ENCODE measurements around the gene SPINK6.

The SPINK6 gene

DNA sequence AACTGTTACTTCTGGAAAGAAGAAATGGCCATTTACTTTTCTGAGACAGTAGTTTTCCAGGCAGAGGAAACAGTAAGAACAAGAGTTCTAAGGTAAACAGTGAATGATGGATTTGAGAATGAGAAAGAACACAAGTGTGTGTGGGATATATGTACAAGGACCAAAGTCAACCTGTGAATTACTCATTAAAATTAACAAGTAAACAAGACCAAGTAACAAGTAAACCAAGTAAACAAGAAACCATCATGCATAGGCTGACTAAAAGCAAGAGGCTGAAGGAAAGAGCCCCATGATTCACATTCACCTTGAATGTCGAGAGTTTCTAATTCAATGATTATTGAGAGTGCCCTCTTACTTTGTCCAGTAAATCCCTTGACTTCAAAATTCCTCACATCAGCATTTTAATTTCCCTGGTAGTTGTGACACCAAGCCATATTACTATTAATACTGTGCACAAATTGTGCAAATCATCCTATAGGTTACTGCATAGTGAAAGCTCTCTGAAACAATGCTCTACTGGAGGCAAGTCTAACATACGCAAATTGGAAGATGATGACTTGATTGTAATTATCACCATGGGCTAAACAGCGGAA, 25.6 kb downstream of the SPINK6 start:
- H3K27me3 ChIP-seq (ENCODE audit: control insufficient read depth in 1 of 2, insufficient read depth in 2 of 2, low read length in 2 of 2), result no peaks in the 10 kb centered on the region
- H3K9ac ChIP-seq (ENCODE audit: low read length), result no peak overlapping the region
- no peak overlapping the region for H3K4me3 ChIP-seq (ENCODE audit: low read depth in 1 of 2, low read length in 2 of 2)

DNA sequence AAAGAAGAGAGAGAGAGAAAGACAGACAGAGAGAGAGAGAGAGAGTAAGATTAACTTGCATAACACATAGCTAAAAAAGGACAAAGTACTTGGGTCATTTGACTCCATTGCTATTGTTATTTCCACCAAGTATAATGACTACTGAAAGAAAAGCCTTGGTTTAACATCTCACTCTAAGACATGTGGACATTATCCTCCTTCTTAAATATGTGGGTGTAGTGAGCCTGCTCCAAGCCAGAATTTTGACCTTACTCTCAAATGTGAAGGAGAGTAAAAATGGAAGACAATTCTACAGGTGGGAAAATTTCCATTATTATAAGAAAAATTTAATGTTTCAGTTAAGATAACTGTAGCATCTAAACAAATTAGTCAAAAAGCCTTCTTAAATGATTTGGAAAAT, 27.0 kb downstream of the SPINK6 start:
- H3K36me3 ChIP-seq (ENCODE audit: insufficient read depth, low read length), result no peaks in the 10 kb centered on the region
- no peaks in the 10 kb centered on the region for H3K4me1 ChIP-seq (ENCODE audit: insufficient read depth, low read length)
- no peaks in the 10 kb centered on the region for H3K9me3 ChIP-seq (ENCODE audit: low read length)
- H3K9ac ChIP-seq (ENCODE audit: low read length), result no peak overlapping the region
- no peaks in the 10 kb centered on the region for H3K27me3 ChIP-seq (ENCODE audit: control insufficient read depth in 1 of 2, insufficient read depth in 2 of 2, low read length in 2 of 2)
- H3K27ac ChIP-seq (ENCODE audit: low read depth, low read length), result no peak overlapping the region
- H3K4me3 ChIP-seq (ENCODE audit: low read depth in 1 of 2, low read length in 2 of 2), result no peak overlapping the region

More for the DNA sequence above, 25.6 kb downstream of the SPINK6 start:
- no peaks in the 10 kb centered on the region for H3K36me3 ChIP-seq (ENCODE audit: insufficient read depth, low read length)
- no peaks in the 10 kb centered on the region for H3K9me3 ChIP-seq (ENCODE audit: low read length)
- peaks cover 8% of the 10 kb centered on the region for H3K4me1 ChIP-seq (ENCODE audit: insufficient read depth, low read length)
- H3K27ac ChIP-seq (ENCODE audit: low read depth, low read length), result no peak overlapping the region

DNA sequence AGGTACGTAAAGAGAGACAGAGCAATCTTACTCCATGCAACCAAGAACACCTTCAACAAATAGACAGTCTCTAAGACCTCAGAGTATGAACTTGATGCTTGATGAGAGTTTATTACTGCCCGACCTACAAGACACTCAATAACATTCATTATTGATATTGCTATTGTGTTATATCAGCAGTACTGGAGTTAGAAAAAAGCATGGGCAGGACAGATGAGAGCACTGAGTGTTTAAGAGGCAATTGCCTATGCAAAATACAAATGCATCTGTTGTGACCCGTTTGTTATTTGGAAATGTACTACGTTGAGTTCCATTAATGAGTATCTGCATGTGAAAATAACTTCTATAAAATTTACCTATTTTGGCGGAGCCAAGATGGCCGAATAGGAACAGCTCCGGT, 27.4 kb downstream of the SPINK6 start:
- Histone ChIP-seq H3K9me3 (ENCODE audit: low read length) (no peaks in the 10 kb centered on the region), H3K27ac (ENCODE audit: low read depth, low read length) (no peak overlapping the region), H3K4me3 (ENCODE audit: low read depth in 1 of 2, low read length in 2 of 2) (no peak overlapping the region), H3K9ac (ENCODE audit: low read length) (no peak overlapping the region), H3K4me1 (ENCODE audit: insufficient read depth, low read length) (no peaks in the 10 kb centered on the region), H3K36me3 (ENCODE audit: insufficient read depth, low read length) (no peaks in the 10 kb centered on the region), H3K27me3 (ENCODE audit: control insufficient read depth in 1 of 2, insufficient read depth in 2 of 2, low read length in 2 of 2) (no peaks in the 10 kb centered on the region)

DNA sequence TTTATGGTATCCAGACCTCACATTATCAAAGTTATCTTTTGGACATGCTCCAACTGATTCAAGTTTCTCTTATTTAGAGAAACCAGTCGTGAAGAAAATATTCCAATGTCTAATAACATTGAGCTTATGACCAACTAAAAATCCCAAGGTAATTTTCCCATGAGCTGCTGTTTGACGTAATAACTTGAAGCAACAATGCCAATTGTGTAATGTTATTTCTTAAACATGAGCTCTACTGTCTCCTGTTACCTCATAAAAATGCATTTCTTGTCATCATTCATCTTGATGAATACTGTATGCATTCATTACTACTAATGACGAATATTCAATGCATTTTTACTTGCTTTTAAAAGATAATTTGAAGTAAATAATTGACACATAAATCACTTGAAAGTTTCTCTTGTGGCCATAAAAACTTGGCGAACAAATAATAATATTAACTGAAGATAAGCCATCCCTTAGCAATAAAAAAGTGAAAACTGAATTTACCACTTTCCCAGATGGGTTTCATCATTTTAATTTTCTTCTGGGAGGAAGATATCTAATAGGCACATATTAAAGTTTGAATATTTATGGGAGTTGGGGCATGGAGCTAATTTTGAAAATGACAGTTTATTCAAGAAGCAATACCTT, 35.1 kb downstream of the SPINK6 start:
- no peaks in the 10 kb centered on the region for H3K9me3 ChIP-seq (ENCODE audit: low read length)

DNA sequence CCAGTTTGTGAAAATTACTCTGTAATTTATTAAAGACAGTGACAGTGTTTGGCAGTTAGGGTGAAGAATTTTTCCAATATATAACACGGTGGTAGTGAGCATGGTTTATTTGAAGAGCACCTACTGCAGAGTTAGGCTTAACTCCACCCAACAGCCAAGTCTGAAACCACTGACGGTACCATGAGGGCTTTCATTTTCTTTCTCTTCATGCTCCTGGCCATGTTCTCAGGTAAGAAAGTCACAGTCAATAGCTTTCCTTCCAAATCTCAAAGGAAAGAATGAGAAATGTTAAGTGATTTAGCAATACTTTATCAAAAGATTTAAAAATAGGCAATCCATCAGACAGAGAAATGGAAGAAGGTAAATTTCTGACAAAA, 35.6 kb downstream of the SPINK6 start, which contains the start of gene MARCOL:
Gene MARCOL, plus strand, starts transcription at position 108 of the 377 bp plus-strand sequence. Its CDS starts 73 bp downstream, at position 181.
- Histone ChIP-seq H3K9me3 (ENCODE audit: low read length) (no peaks in the 10 kb centered on the region), H3K36me3 (ENCODE audit: insufficient read depth, low read length) (no peaks in the 10 kb centered on the region), H3K27me3 (ENCODE audit: control insufficient read depth in 1 of 2, insufficient read depth in 2 of 2, low read length in 2 of 2) (no peaks in the 10 kb centered on the region), H3K9ac (ENCODE audit: low read length) (no peak within 1 kb of the TSS), H3K27ac (ENCODE audit: low read depth, low read length) (no peak within 1 kb of the TSS), H3K4me3 (ENCODE audit: low read depth in 1 of 2, low read length in 2 of 2) (no peak within 1 kb of the TSS), H3K4me1 (ENCODE audit: insufficient read depth, low read length) (no peaks in the 10 kb centered on the region)

More for the DNA sequence above, 35.1 kb downstream of the SPINK6 start:
- H3K27ac ChIP-seq (ENCODE audit: low read depth, low read length), result no peak overlapping the region
- no peak overlapping the region for H3K9ac ChIP-seq (ENCODE audit: low read length)
- no peaks in the 10 kb centered on the region for H3K4me1 ChIP-seq (ENCODE audit: insufficient read depth, low read length)
- H3K36me3 ChIP-seq (ENCODE audit: insufficient read depth, low read length), result no peaks in the 10 kb centered on the region
- H3K4me3 ChIP-seq (ENCODE audit: low read depth in 1 of 2, low read length in 2 of 2), result no peak overlapping the region
- no peaks in the 10 kb centered on the region for H3K27me3 ChIP-seq (ENCODE audit: control insufficient read depth in 1 of 2, insufficient read depth in 2 of 2, low read length in 2 of 2)

DNA sequence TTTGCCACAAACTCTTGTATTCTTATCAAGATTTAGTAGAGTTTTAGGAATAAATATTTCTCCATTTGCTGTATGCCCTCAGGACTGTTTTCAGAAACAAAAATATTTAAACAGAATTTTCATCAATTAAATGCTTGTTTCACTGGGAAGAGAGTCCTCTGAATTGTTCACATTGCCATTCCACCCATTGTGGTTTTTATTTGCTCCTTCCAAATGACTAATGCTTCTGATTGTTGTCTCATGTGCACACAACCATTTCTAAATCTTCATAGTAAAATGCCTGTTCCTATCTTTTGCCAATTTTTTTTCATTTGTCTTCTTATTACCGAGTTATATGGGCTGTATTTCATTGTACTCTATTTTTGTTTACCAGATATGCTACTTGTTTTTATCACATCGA, 46.1 kb downstream of the SPINK6 start:
- Histone ChIP-seq H3K27ac (ENCODE audit: low read depth, low read length) (no peak overlapping the region), H3K9me3 (ENCODE audit: low read length) (no peaks in the 10 kb centered on the region), H3K27me3 (ENCODE audit: control insufficient read depth in 1 of 2, insufficient read depth in 2 of 2, low read length in 2 of 2) (no peaks in the 10 kb centered on the region), H3K36me3 (ENCODE audit: insufficient read depth, low read length) (no peaks in the 10 kb centered on the region), H3K4me1 (ENCODE audit: insufficient read depth, low read length) (no peaks in the 10 kb centered on the region), H3K9ac (ENCODE audit: low read length) (no peak overlapping the region), H3K4me3 (ENCODE audit: low read depth in 1 of 2, low read length in 2 of 2) (no peak overlapping the region)

DNA sequence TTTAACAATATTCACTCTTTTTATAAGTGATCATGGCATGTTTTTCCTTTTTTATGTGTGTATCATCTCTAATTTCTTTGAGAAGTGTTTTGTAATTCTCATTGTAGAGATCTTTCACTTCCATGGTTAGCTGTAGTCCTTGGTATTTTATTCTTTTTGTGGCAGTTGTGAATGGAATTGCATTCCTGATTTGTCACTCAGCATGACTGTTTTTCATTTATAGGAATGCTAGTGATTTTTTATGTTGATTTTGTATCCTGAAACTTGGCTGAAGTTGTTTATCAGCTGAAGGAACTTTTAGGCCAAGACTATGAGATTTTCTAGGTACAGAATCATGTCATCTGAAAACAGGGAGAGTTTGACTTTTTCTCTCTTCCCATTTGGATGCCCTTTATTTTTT, 52.6 kb downstream of the SPINK6 start:
- peaks cover 5% of the 10 kb centered on the region for H3K9me3 ChIP-seq (ENCODE audit: low read length)
- H3K36me3 ChIP-seq (ENCODE audit: insufficient read depth, low read length), result no peaks in the 10 kb centered on the region
- H3K27me3 ChIP-seq (ENCODE audit: control insufficient read depth in 1 of 2, insufficient read depth in 2 of 2, low read length in 2 of 2), result no peaks in the 10 kb centered on the region
- H3K4me3 ChIP-seq (ENCODE audit: low read depth in 1 of 2, low read length in 2 of 2), result no peak overlapping the region
- no peaks in the 10 kb centered on the region for H3K4me1 ChIP-seq (ENCODE audit: insufficient read depth, low read length)
- no peak overlapping the region for H3K9ac ChIP-seq (ENCODE audit: low read length)
- H3K27ac ChIP-seq (ENCODE audit: low read depth, low read length), result no peak overlapping the region

DNA sequence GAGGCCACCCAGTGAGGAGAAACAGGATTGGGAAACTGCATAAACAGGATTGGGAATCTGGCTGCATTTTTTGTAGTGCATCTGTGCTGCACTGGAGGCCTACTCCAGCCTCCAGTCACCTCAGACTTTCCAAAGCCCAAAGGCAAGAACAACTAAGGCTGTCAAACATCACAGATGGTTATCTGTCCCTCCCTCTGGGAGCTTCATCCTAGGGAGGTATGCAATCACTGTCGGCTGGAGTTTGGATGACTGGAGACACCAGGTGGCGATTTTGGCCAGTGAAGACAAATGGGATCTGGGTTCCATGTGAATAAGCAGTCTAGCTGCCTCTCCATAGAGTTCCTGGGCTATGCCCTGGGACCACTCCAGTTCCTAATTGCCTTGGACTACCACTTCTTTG, 56.4 kb downstream of the SPINK6 start:
- peaks cover 5% of the 10 kb centered on the region for H3K9me3 ChIP-seq (ENCODE audit: low read length)

DNA sequence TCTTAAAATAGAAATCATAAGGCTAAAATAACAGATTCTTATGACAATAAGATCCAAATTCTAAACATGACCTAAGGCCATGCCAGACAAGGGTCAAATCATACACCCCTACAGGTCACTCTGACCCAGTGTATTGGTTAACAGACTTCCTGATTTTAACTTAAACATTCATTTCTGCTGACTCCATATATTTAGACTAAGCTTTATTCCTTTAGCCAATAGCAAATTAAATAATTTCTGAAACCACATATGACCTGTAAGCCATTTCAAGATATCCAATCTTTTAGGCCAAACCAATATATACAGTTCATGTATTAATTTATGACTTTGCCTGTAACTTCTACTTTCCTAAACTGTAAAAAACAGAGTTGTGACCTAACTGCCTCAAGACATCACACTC, 58.4 kb downstream of the SPINK6 start:
- Histone ChIP-seq H3K4me3 (ENCODE audit: low read depth in 1 of 2, low read length in 2 of 2) (no peak overlapping the region), H3K4me1 (ENCODE audit: insufficient read depth, low read length) (no peaks in the 10 kb centered on the region)

More for the DNA sequence above, 56.4 kb downstream of the SPINK6 start:
- Histone ChIP-seq H3K4me1 (ENCODE audit: insufficient read depth, low read length) (no peaks in the 10 kb centered on the region), H3K9ac (ENCODE audit: low read length) (no peak overlapping the region), H3K36me3 (ENCODE audit: insufficient read depth, low read length) (no peaks in the 10 kb centered on the region), H3K27ac (ENCODE audit: low read depth, low read length) (no peak overlapping the region), H3K4me3 (ENCODE audit: low read depth in 1 of 2, low read length in 2 of 2) (no peak overlapping the region), H3K27me3 (ENCODE audit: control insufficient read depth in 1 of 2, insufficient read depth in 2 of 2, low read length in 2 of 2) (no peaks in the 10 kb centered on the region)

More for the DNA sequence above, 58.4 kb downstream of the SPINK6 start:
- H3K27ac ChIP-seq (ENCODE audit: low read depth, low read length), result no peak overlapping the region
- H3K36me3 ChIP-seq (ENCODE audit: insufficient read depth, low read length), result no peaks in the 10 kb centered on the region
- no peak overlapping the region for H3K9ac ChIP-seq (ENCODE audit: low read length)
- peaks cover 5% of the 10 kb centered on the region for H3K9me3 ChIP-seq (ENCODE audit: low read length)
- H3K27me3 ChIP-seq (ENCODE audit: control insufficient read depth in 1 of 2, insufficient read depth in 2 of 2, low read length in 2 of 2), result no peaks in the 10 kb centered on the region
